H1 (cell line): ENCODE results near the gene SFRP5.

Experiments
- CREB1 ChIP-seq: IDR thresholded peaks from 2 replicates; pipeline ENCODE4 v1.6.1; 2012; ENCODE audit warnings: inconsistent platforms
- EZH2 ChIP-seq: fragments of 200-600 bp; sonication (generic); IDR thresholded peaks from 2 replicates; pipeline ENCODE4 v1.7.1; 2012; ENCODE audit warnings: low read depth, mild to moderate bottlenecking, moderate library complexity, low read length, inconsistent platforms; ENCODE audit not compliant: severe bottlenecking
- POLR2A ChIP-seq, 2 experiments: IDR thresholded peaks; 1 replicate in 1 of 2; 2 replicates in 1 of 2; pipeline ENCODE4 v1.6.1; 2011; ENCODE audit warnings: low read depth in 2 of 2, low read length in 2 of 2, mild to moderate bottlenecking in 2 of 2; ENCODE audit errors: control extremely low read depth in 1 of 2
- TBP ChIP-seq: IDR thresholded peaks from 2 replicates; pipeline ENCODE4 v1.6.1; 2011; ENCODE audit warnings: low read depth, low read length, improper control_type of control experiment
- YY1 ChIP-seq: IDR thresholded peaks from 2 replicates; pipeline ENCODE4 v1.6.1; 2011; ENCODE audit warnings: low read depth, mild to moderate bottlenecking, low read length
- TF ChIP-seq, protein P1 (sequence below), 3 experiments: IDR thresholded peaks; 1 replicate in 2 of 3; 2 replicates in 1 of 3; pipeline versions ENCODE4 v1.5.1 to v1.6.1; 2011; ENCODE audit warnings: low read length in 3 of 3, mild to moderate bottlenecking in 3 of 3, inconsistent platforms in 2 of 3, low read depth in 1 of 3, moderate library complexity in 1 of 3; ENCODE audit not compliant: insufficient read depth in 1 of 3; ENCODE audit errors: control extremely low read depth in 1 of 3

GRCh38 chr10:97814996-97815395 lies 43.2 kb upstream of the SFRP5 start:
- TF ChIP-seq YY1 (no peak), EZH2 (no peak), CREB1 (no peak), TBP (no peak), POLR2A (IDR thresholded peaks at IDR 0.05; ENCODE audit: control extremely low read depth in 1 of 2, low read depth in 2 of 2, low read length in 2 of 2) (no peak)
- TF ChIP-seq, protein P1, sequence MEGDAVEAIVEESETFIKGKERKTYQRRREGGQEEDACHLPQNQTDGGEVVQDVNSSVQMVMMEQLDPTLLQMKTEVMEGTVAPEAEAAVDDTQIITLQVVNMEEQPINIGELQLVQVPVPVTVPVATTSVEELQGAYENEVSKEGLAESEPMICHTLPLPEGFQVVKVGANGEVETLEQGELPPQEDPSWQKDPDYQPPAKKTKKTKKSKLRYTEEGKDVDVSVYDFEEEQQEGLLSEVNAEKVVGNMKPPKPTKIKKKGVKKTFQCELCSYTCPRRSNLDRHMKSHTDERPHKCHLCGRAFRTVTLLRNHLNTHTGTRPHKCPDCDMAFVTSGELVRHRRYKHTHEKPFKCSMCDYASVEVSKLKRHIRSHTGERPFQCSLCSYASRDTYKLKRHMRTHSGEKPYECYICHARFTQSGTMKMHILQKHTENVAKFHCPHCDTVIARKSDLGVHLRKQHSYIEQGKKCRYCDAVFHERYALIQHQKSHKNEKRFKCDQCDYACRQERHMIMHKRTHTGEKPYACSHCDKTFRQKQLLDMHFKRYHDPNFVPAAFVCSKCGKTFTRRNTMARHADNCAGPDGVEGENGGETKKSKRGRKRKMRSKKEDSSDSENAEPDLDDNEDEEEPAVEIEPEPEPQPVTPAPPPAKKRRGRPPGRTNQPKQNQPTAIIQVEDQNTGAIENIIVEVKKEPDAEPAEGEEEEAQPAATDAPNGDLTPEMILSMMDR (IDR thresholded peaks at IDR 0.05; ENCODE audit: control extremely low read depth in 1 of 3, insufficient read depth in 1 of 3, low read depth in 1 of 3, low read length in 3 of 3): no peak
